ENCODE measurements around the gene MLLT6.

Gene MLLT6

GRCh38 chr17:38766341-38766740 is 61.3 kb downstream of the MLLT6 start:
- TF ChIP-seq, protein P1, sequence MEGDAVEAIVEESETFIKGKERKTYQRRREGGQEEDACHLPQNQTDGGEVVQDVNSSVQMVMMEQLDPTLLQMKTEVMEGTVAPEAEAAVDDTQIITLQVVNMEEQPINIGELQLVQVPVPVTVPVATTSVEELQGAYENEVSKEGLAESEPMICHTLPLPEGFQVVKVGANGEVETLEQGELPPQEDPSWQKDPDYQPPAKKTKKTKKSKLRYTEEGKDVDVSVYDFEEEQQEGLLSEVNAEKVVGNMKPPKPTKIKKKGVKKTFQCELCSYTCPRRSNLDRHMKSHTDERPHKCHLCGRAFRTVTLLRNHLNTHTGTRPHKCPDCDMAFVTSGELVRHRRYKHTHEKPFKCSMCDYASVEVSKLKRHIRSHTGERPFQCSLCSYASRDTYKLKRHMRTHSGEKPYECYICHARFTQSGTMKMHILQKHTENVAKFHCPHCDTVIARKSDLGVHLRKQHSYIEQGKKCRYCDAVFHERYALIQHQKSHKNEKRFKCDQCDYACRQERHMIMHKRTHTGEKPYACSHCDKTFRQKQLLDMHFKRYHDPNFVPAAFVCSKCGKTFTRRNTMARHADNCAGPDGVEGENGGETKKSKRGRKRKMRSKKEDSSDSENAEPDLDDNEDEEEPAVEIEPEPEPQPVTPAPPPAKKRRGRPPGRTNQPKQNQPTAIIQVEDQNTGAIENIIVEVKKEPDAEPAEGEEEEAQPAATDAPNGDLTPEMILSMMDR (IDR thresholded peaks at IDR 0.05; ENCODE audit: low read depth, low read length, missing control alignments), result no peak
- H3K4me3 ChIP-seq (ENCODE audit: low read depth, low read length), result no peak overlapping the region
- in situ Hi-C loops (cut with HindIII; ENCODE audit: low sequenced_read_pairs), result no loop called here
- DNase-seq (ENCODE audit: low read depth), result no peak

GRCh38 chr17:38768417-38768816 is 63.3 kb downstream of the MLLT6 start:
- in situ Hi-C loops (cut with HindIII; ENCODE audit: low sequenced_read_pairs), result no loop called here
- no peak for DNase-seq (ENCODE audit: low read depth)
- TF ChIP-seq, protein P1 (IDR thresholded peaks at IDR 0.05; ENCODE audit: low read depth, low read length, missing control alignments), result no peak
- H3K4me3 ChIP-seq (ENCODE audit: low read depth, low read length), result no peak overlapping the region

DNA sequence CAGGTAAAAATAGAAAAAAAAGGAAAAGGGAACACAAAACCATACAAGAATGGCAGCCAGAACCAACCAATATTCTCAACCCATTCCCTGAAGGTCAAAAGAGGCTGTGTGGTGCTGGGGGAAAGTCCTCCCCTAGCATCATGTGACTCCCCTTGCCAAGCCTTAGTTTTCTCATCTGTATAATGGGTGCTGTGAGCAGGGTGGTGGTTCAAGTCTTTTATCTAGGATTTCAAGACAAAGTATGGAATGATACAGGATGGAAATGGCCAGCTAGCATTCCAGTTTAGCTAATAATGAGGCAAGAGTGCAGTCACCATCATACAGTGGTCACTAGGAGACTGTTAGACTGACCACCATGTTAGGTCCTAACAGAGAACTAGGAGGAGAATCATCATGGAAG is 68.2 kb downstream of the MLLT6 start:
- TF ChIP-seq, protein P1 (IDR thresholded peaks at IDR 0.05; ENCODE audit: low read depth, low read length, missing control alignments), result no peak
- no peak for DNase-seq (ENCODE audit: low read depth)
- in situ Hi-C loops (cut with HindIII; ENCODE audit: low sequenced_read_pairs), result no loop called here
- H3K4me3 ChIP-seq (ENCODE audit: low read depth, low read length), result no peak overlapping the region

DNA sequence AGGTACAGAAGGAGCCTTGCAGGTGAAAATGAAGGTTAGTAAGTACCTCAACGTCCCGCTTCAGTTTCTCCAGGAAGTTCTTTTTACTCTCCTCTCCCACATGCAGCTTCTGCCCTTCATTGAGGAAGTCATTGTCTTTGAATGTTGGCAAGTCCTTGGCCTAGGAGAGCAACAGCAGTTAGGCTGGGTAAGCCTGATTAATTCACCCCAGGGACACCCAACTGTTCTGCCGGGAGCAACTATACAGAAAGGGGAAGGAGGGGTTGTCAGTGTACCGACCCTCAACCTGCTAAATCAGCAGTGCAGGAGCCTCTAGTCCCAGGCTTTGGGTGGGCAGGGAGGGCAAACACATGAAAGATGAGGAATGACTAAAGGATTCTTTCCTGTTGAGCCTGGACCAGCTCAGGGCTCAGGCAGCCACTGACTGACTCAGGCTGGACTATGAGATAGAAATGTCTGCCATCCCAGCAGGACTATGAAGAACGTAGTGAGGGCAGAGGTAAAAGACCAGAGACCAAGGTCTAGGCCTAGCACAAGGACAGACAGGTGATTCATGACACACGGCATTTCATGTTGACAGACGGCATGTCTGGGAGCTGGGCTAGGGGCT is 72.7 kb downstream of the MLLT6 start:
- DNase-seq (ENCODE audit: low read depth), result no peak
- TF ChIP-seq, protein P1 (IDR thresholded peaks at IDR 0.05; ENCODE audit: low read depth, low read length, missing control alignments), result no peak
- H3K4me3 ChIP-seq (ENCODE audit: low read depth, low read length), result no peak overlapping the region
- in situ Hi-C loops (cut with HindIII; ENCODE audit: low sequenced_read_pairs), result no loop called here

Measured in astrocyte of the cerebellum (primary cell).